CMK (cell line): Measurements from ENCODE around the gene CTBP2.

Experiments used
- DNase-seq: peaks from one replicate; pipeline ENCODE4 v3.0.0-alpha.2; 2010; ENCODE audit warnings: low read depth

Gene CTBP2

DNA sequence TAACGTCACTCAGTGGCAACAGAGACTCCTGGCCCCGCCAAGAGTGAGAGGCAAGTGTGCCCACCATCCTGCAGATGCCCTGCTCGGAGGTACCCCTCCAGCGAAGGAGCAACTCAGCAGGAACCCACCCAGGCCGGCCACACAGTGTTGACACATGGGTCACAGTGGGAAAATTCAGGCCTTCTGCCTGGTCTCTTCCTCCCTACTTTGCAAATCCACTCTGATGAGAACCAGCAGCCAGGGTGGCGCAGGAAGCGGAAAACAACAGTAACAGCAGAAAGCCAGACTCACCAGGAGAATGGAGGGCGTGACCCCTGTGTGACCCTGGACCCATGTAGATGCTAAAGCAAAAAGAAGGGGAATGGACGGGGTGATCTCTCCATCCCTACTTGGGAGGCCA, 53.8 kb downstream of the CTBP2 start:
- no peak for DNase-seq

DNA sequence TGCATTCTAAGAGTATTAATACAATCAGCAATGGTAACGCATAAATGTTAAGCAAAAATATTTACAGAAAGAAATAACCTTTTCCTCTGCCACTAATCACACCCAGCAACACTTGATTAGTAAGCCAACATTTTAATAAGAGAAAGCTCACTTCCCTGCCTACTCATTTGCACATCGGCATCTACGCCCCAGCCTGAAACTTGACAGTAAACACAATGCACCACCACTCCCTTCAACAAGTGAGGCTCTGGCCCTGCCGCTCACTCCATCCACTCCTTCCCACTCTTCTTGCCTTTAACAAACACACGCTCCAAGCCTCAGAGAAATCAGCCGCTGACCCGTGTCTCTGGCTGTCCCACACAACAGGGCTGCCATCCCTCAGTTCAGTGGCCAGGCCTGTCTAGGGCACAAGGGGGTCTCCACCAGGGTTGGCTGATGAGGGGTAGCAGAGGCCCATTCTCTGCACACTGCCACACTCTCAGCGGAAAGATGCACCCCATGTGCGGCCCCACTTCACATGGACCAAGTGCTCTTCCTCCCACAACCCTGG, 54.6 kb downstream of the CTBP2 start:
- DNase-seq = no peak

DNA sequence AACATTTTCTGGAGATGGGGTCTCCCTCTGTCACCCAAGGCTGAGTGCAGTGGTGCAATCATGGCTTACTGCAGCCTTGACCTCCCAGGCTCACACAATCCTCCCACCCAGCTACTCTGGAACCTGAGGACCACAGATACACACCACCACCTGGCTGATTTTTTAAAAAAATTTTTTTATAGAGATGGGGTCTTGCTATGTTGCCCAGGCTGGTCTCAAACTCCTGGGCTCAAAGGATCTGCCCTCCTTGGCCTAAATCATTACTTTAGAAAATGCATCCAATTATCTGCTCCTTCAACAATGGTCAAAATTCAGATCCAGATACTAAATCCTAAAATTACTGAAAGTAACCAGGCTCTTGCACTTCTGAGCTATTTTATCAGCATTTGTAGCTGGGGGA, 55.2 kb downstream of the CTBP2 start:
- no peak for DNase-seq

DNA sequence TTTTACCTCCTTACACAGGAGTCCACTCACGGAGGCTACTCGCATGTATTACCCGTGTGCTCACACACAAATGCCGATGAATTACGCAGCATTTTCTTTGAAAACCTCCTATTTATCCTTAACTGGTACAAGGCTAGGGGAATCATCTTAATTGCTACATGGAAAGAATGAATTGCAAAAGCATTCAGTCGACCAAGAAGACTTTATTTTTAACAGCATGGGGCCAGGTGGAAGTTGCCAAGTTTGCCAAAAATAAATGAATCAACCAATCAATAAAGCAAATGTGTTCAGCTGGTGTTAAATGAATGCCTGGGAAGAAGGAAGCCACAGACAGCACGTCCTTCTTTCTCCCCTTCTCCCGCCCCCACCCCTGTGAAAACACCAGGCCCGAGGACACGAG, 55.8 kb downstream of the CTBP2 start:
- DNase-seq = no peak

DNA sequence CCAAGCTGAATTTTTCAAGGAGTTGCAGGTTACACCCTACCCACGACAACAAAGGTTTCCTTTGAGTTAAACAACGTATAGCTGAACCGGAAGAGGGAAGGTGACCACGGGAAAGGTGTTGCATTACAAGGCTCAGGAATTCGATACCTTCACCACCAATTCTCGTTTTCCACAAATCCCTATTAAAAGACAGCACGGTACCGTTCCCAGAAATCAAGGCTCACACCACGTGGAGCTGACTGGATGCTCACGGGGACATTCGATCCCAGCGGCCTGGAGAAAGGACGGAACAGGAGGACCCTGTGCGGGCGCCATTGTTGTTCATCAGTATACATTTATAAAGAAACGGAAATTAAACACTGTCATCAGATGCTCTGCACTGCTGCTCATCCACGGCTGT, 56.4 kb downstream of the CTBP2 start:
- DNase-seq = no peak

DNA sequence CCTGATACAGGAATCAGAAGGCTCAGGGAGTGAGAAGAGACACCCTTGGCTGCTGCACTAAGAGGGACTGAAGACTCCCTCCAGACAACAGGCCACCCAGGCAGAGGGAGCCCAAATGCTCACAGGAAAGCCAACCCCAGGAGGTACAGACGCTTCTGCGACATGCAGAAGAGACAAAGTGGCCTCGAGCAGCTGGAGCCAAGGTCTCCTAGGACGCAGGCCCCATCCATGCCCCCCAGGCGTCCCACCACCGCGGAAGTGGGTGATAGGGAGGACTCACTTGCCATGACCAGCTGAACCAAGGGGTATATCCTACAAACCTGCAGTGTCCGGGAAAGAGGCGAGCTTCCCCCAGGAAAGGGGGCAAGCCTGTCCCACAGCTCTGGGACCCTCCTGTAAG, 56.9 kb downstream of the CTBP2 start:
- no peak for DNase-seq

DNA sequence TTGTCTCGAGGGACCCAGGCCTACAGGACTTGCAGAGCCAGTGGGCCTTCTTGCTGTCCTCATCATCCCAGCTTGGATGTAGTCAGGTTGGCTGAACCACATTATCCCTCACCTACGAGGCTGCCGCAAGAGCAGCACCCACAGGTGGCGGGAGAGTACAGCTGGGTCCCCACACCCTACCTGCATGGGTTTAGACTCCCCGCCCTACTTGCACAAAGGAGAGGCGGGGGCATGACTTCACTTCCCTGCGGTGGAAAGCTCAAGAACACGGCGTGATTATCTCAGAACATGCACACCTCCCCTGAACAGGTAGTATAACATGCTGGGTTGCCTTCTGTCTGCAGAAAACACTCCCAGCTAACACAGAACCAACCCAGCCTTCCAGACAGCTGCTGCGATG, 57.5 kb downstream of the CTBP2 start:
- no peak for DNase-seq

DNA sequence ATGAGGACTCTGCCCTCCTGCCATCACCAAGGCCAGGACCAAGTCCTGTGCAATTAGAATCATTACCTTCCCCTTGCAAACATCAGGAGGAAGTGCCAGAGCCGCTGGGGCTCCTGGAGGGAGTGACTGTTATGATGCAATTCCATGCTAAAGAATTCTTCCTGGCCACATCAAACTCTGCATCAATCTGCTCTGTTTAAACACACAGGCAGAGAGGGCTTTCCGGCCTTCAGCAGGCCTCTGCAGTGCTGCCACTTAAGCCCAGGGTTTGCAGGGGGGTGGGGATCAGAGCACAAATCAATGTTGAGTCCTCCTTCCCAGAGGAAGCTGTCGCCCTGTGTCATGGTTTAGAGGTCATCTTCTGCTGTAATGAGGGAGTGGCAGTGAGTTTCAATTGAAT, 58.1 kb downstream of the CTBP2 start:
- DNase-seq = no peak

DNA sequence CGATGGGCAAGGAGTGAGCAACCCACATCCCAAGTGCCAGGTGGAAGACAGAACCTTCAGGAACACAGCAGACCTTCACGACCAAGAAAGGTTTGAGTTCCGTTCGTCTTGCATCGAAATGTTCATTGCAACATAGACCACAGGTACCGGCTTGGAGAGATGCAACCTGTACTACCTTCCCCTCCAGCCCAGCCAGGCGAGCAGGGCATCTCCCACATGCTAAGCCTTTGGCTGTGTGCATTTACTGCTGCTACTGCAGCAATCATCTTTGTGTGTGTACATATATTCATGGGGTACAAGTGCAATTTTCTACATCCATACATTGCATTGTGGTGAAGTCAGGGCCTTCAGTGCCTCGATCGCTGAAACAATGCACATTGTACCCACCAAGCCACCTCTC, 58.8 kb downstream of the CTBP2 start:
- no peak for DNase-seq

DNA sequence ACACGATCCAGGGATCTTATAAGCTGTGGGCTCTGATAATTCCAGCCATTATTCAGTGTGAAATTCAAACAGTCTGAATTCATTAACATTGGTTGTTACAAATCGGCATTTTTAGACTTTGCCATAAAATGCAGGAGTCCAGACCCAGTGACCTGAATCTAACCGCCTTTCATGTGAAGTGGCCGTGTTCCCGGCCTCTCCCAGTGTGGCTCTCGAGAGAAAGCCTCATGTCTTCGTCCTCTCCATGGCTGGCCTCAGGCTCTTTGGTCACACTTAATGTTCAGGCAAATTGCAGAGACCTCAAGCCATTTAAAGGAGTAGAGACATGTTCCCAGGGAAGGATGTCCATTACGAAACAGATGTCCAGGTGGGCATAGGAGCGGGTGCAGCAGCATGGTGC, 59.3 kb downstream of the CTBP2 start:
- no peak for DNase-seq

DNA sequence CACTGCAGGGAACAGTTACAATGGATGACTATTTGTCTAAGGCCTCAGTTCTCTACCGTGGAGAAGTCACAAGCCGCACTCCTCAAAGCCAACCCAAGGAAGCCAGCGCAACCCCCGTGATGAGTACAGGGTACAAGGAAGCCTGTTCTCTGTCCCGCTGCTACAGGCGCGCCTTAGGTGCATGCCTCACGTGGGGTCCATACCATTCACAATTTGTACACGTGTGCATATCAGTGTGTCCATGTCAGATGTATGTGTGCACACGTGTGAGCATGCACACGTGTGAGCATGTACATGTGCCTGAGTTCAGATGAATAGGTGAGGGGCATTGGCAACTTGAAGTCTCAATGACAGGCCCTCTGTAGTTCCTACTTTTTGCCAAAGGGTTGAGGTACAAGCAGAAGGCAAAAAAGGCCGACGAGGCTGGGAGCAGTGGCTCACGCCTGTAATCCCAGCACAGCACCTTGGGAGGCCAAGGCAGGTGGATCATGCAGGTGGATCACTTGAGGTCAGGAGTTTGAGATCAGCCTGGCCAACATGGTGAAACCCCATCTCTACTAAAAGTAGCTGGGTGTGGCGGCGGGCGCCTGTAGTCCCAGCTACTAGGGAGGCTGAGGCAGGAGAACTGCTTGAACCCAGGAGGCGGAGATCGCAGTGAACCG, 62.8 kb downstream of the CTBP2 start:
- no peak for DNase-seq

DNA sequence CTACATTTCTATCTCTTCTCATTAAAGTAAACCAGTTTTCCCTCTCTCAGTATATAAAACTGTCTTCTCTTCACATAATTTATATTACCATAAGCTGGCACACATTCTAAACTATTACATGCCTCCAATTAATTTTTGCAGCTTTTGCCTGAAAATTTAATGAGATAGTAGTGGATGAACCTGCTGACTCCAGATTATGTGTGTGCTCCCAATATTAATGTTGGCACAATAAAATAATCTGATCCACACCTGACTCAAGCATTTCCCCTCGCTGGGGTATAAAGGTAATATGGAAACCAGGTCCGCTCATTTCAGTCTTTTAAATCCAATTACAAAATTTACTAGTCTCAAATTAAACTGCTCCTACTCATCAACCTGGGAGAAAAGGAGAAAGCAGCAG, 63.4 kb downstream of the CTBP2 start:
- DNase-seq = no peak

DNA sequence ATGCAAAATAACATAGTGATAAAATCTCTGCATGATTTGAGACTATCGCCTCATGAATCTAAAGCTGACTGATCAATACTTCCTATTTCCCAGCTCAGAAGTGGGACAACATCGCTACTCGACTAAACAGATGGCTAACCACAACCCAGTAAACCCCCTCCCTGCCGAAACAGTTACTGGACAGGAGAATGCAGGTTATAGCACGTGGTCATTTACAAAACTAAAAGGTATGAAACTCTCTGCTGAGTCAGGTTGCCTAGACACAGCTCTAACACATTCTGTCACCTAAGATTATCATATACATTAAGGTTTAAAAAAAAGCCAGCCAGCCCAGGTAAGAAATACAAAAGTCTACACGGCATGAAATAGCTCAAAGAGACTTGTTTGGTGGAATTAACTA, 64.0 kb downstream of the CTBP2 start:
- no peak for DNase-seq

DNA sequence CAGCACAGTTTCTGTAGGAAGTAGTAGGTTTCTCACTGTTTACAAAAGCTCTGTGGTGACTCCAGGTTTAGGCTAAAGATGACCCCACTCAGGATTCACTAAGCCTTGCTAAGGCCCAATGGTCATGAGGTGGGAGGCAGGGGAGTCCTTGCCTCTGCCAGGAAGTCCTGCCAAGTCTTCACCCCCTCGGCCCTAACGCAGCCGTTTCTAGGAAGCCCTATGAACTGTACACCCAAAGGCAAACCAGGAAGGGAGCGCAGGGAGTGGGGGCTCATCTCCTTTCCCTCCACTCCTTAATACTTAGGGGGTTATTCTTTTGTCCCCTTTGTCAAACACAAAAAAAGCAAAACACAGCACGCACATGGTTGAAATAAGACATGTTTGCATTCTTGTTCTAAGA, 64.6 kb downstream of the CTBP2 start:
- DNase-seq = no peak

DNA sequence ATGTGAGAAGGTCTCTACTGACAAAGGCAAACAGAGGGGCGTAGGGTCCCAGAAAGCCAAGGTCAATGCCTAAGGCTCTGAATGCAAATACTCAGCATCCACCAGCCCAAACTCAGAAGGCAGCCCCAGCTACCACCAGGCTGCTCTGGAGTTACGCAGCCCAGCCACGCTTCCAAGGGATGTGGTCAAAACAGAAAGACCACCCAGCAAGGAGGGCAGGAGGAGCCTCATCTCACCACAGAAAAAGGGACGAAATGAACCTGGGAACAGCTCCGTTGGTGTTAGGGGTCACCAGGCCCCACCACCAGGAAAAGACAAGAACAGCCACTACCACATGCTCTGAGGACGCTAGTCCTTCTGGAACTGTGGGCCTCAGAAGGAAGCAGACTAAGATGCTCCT, 65.1 kb downstream of the CTBP2 start:
- DNase-seq = no peak

DNA sequence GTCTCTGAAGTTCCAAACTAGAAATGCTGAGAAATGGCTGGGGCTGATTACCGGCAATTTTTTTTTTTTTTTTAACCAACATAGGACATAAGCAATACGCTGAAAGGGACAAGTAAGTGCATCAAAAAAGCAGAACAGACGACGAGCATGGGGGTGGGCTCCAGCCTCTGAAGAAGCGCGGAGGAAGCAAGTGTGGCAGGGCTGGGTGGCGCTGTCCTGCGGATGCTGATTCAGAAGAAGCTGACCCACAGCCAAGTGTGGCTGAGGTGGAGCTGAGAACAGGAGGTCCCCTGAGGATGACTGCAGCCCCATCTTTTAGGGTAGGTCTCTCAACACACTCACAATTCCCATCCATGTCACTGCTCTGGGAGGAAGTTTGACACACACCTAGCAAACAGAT, 65.6 kb downstream of the CTBP2 start:
- DNase-seq = no peak

DNA sequence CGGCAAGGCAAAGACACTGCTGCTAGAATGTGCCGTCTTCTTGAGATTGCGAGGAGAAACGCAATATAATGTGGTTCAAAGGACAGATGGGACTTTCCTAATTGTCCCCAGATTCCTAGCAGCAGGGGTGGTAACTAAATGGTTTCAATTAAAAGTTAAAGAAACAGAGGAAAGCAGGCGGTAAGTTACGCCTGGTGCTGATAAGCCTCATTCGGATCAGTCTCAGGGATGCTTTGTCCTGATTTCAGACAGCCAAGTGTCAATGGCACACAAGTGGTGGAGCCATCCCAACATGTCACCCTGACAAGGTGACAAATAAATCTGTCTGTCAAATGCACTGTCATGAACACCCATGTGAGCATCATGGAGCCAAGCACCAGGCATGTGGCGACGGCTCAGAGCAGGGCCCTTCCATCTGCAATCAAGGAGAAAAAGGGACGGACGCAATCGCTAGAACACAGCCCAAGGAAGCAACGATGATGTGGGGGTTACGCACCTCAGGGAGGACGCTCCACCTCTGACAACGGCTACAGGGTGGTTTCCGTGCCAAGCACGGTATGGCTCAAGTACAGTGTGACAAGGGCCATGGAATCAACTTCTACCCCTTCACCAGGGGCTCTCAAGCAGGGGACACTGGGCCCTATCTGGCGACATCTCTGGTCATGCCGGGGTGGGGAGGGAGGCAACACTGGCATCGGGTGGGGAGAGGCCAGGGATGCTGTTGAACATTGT, 66.2 kb downstream of the CTBP2 start:
- no peak for DNase-seq

DNA sequence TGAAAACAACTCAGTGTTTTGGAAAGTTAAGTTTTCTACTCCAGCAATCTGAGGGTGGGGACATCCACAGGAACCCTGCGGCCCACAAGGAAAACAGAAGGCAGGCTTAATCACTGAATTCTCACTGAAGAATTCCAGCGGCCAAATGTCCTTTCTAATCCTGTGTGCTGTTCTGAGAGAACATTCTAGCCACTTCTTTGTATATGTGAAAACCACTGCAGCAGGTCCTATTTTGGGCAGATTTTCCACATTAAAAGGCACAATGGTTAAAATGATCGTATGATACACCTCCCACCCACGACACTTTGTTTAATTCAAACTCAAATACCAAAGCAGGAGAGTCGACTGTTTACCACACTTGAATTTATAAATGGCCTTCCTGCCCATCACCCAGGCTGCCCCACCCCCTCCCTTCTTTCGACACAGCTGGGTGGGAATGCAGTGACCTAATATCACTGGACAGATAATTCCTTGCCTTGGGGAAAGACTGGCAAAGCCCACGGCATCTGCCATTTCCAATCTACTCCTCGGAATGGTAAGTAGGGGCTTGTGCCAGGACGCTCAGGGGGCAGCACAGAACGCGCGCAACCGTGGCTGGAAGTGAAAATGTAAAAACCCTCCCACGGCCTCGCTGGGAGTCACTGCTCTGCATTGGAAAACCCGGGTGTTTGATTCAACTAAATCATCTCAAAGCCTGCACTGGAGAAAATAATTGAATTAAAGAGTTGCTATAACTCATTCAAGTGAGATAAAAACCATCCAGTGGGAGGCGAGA, 67.0 kb downstream of the CTBP2 start:
- DNase-seq = no peak

DNA sequence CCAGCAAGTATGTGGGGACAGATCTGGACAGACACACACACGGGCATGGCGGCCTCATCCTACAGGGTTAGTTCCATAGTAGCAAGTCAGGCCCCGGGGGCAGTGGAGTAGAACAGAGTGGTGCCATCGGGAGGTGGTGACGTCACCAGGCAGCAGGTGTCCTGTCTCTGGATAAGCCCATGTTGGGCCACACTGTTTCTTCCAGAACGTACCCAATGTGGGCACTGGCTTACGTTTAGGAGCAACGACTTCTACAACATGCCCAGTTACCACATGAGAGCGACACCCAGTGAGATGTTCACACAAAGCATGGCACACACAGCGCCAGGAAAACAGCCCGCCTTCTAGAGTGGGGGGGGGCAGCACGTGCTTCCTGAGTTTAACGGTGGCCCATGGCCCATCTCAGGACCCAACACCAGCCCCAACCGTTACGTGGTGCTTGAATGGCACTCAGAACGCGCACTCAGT, 67.8 kb downstream of the CTBP2 start:
- DNase-seq = no peak

DNA sequence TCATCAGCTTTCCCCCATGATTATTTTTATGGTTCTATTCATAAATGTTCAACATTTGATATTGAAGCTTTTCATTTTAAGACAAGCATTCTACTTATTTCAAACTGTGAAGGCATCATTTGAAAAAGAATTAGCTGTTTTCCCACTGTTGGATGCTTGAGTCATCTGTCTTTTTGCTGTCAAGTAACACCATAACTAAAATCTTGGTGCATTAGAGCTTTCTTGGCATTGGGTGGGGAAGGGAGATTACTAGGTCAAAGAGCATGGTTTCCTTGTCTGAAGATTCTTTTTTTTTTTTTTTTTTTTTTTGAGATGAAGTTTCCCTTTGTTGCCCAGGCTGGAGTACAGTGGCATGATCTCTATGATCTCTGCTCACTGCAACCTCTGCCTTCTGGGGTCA, 68.5 kb downstream of the CTBP2 start:
- DNase-seq = no peak

DNA sequence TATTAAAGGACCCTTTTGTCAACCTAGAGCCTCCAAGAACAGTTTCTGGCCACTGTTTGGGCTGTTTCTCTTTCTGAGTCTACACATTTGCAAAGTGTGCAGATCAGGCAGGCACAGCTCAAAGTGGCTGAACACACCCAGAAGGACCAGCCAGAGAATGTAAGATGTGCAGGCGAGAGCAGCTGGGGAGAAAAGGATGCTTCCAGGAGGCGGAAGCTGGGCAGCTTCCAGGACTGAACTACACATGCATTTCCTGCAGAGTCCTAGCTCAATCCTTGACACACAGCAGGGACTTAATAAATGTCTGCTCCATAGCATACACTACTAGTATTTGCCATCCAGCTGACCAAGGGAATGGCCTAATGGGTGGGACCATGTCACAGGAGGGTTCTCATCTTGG, 70.9 kb downstream of the CTBP2 start:
- DNase-seq = no peak

DNA sequence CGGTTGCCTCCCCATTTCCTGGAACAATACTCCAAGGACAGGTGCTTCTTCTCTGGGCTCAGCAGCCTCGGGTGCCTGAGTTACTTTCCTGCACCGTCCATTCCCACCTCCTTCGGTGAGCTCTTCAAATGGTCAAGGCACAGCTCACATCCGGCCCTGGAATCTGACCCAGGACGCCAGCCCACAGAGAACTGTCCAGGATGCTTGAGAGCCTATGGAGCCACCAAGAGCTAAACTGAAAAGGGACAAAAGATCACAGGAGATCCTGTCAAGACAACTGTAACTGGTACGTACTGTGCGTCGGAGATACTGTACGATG, 72.5 kb downstream of the CTBP2 start:
- DNase-seq = no peak
